Liver (tissue), 5 donors: ENCODE measurements around the gene ZFYVE28. TPM values are rescaled to one million over a fixed set of nuclear protein-coding genes. Genes with fewer than 3 reads are reported as not detected.

Experiments
- polyA plus RNA-seq, 2 donors: library from polyadenylated mRNA; stranded (reverse) in 1 of 2; unstranded in 1 of 2; fragments of 200-250 nt in 1 of 2; fragments of >200 nt in 1 of 2; fragmentation: Nextera tagmentation in 1 of 2; extraction: Ambion mirVana in 1 of 2; gene quantifications; one replicate each; pipeline versions ENCODE4 v1.2.1 to v1.2.3, GENCODE V29; 2013 to 2015
- small RNA-seq: library from RNA; depleted of rRNA; stranded (forward); fragments of <200 nt; gene quantifications from one replicate; pipeline ENCODE3, GENCODE V24; 2014
- total RNA-seq, 2 donors: library from RNA; depleted of rRNA; stranded (reverse); fragments of >200 nt; gene quantifications; one replicate each; pipeline ENCODE4 v1.2.3, GENCODE V29; 2014
- donor health status: healthy.
- donor health status: healthy.
- donor health status: healthy.

ZFYVE28 gene
- total and polyA plus RNA-seq, 4 donors: 2.0 to 6.1 (median 2.7) TPM

Small RNA genes lying within 50 kb of the gene (small RNA-seq; reads per million reads assigned to genes)
- gene COX6B1P5: not detected

Other genes with a start within 250 kb of the ZFYVE28 start
- 10 to 100 TPM in 1 of 2 donors, 1 to 10 TPM in 1; 7.1 to 13.9 TPM for gene HAUS3, start 176.5 kb downstream of the ZFYVE28 start, total RNA-seq
- gene HAUS3, start 176.5 kb downstream of the ZFYVE28 start, polyA plus RNA-seq: 1 to 10 TPM; 2.3 to 3.4 TPM
- 1 to 10 TPM; 1.6 to 2.3 TPM for gene POLN, start 176.5 kb downstream of the ZFYVE28 start, total RNA-seq
- 1 to 10 TPM in 1 of 2 donors, under 1 TPM in 1; 0.44 to 1.3 TPM for gene POLN, start 176.5 kb downstream of the ZFYVE28 start, polyA plus RNA-seq
- 10 to 100 TPM; 17.0 to 19.6 TPM for gene MXD4, start 156.5 kb downstream of the ZFYVE28 start, total RNA-seq
- 10 to 100 TPM in 1 of 2 donors, 1 to 10 TPM in 1; 6.5 to 14.8 TPM for gene MXD4, start 156.5 kb downstream of the ZFYVE28 start, polyA plus RNA-seq
- under 1 TPM in 1 of 2 donors, not detected in 1; 0.33 TPM for gene CFAP99, start 310 bp upstream of the ZFYVE28 start, total RNA-seq
- gene CFAP99, start 310 bp upstream of the ZFYVE28 start, polyA plus RNA-seq: under 1 TPM in 1 of 2 donors, not detected in 1; 0.36 TPM
- 10 to 100 TPM; 17.1 to 31.0 TPM for gene RNF4, start 50.5 kb upstream of the ZFYVE28 start, total RNA-seq
- 10 to 100 TPM; 13.0 to 17.3 TPM for gene RNF4, start 50.5 kb upstream of the ZFYVE28 start, polyA plus RNA-seq
- 10 to 100 TPM in 1 of 2 donors, 1 to 10 TPM in 1; 9.6 to 10.2 TPM for gene FAM193A, start 118.0 kb upstream of the ZFYVE28 start, total RNA-seq
- gene FAM193A, start 118.0 kb upstream of the ZFYVE28 start, polyA plus RNA-seq: 1 to 10 TPM; 3.9 to 4.3 TPM